Nephron progenitor cell (in vitro differentiated cells): ENCODE measurements around the gene GRM8.

Experiments
- DNase-seq: peaks from one replicate; pipeline ENCODE4 v3.0.0; 2021
- H3K27ac Mint-ChIP-seq: 2 replicates; pipeline ENCODE4 v1.8.0; 2021; ENCODE audit warnings: mild to moderate bottlenecking, moderate library complexity, mixed read lengths
- H3K27me3 Mint-ChIP-seq: 2 replicates; pipeline ENCODE4 v1.8.0; 2021; ENCODE audit warnings: mild to moderate bottlenecking, low read depth, mixed read lengths; ENCODE audit not compliant: poor library complexity
- H3K36me3 Mint-ChIP-seq: 2 replicates; pipeline ENCODE4 v1.8.0; 2021; ENCODE audit warnings: low read depth, mixed read lengths
- H3K4me1 Mint-ChIP-seq: 2 replicates; pipeline ENCODE4 v1.8.0; 2021; ENCODE audit warnings: mixed read lengths
- H3K4me3 Mint-ChIP-seq: 2 replicates; pipeline ENCODE4 v1.8.0; 2021; ENCODE audit warnings: mild to moderate bottlenecking, moderate library complexity, mixed read lengths
- H3K9me3 Mint-ChIP-seq: 2 replicates; pipeline ENCODE4 v1.8.0; 2021; ENCODE audit warnings: mild to moderate bottlenecking, moderate library complexity, mixed read lengths
- CTCF ChIP-seq: fragments of 200-600 bp; sonication (generic); IDR thresholded peaks from 2 replicates; pipeline ENCODE4 v1.5.0; 2021; ENCODE audit warnings: antibody characterized with exemption

Gene GRM8

DNA sequence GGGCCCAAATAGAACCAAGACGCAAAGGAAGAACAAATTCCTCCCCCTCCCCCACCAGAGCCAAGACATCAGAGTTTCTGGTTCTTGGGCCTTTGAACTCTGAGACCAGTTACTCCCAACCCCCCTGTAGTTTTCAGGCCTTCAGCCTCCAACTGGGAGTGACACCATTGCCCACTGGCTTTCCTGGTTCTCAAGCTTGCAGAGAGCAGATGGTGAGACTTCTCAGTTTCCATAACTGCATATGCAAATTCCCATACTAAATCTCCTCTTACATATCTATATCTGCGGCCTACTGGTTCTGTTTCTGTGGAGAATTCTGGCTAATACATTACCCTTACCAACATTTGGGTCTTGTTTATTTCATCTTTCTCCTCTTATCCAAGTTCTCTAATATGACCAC is 762.9 kb downstream of the GRM8 start:
- H3K9me3 Mint-ChIP-seq, result no peaks in the 10 kb centered on the region
- no peak overlapping the region for H3K4me3 Mint-ChIP-seq
- no peak for TF ChIP-seq CTCF
- peak overlapping the region; percentile 35 for H3K27ac Mint-ChIP-seq
- H3K27me3 Mint-ChIP-seq, result no peaks in the 10 kb centered on the region
- no peaks in the 10 kb centered on the region for H3K36me3 Mint-ChIP-seq
- no peak for DNase-seq
- no peaks in the 10 kb centered on the region for H3K4me1 Mint-ChIP-seq

DNA sequence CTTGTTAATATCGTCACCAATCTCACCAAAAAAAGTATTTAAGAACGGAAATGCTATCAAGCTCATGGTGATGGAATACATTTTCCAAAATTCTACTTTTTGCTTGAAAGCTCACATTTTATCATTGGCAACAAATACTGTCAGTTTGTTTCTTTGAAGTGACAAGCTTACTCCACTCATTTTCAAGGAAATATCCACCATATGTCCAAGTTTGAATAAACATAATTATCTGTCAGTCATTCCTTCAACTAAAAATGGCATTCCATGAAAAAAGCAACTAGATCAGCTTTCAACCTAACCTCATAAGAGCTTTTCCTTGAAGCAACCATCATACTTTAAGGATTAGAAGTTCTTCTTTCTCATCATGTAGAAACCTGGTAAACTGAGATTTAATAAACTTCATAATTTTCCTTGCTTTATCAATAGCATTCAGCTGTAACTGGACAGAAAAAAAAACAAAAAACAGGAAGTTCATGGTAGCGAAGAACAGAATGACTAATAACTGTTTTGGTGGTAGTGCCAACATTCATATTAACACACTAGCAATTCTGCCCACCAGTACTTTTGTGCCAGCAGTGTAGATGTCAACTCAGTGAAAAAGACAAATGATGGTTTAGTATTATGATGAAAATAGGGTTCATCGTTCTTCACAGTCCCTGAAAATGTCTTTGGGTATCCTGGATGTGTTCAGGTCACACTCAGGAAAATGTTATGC is 764.9 kb downstream of the GRM8 start:
- Mint-ChIP-seq H3K36me3 (no peaks in the 10 kb centered on the region), H3K9me3 (no peaks in the 10 kb centered on the region), H3K27me3 (no peaks in the 10 kb centered on the region), H3K4me3 (no peak overlapping the region), H3K27ac (no peak overlapping the region), H3K4me1 (no peaks in the 10 kb centered on the region)
- DNase-seq, result no peak
- TF ChIP-seq CTCF, result no peak

DNA sequence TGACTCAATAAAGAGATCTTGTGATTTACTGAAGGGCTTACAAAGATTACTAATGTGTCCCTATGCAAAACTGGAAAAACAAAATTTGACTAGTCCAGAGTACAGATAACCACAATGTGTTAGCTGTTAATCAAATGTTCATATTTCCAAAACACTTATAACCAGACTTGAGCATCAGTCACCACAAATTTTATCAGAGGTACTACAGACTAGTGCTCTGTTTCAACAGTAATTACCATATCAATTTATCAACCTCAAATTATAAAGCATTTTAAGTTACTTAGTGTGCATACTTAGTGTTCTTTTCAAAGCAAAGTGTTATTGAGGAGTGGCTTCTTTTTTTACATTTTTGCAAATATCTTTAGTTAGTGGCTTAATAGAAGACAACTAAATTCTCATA is 765.9 kb downstream of the GRM8 start:
- no peak overlapping the region for H3K27ac Mint-ChIP-seq
- H3K27me3 Mint-ChIP-seq, result no peaks in the 10 kb centered on the region
- no peak overlapping the region for H3K4me3 Mint-ChIP-seq

DNA sequence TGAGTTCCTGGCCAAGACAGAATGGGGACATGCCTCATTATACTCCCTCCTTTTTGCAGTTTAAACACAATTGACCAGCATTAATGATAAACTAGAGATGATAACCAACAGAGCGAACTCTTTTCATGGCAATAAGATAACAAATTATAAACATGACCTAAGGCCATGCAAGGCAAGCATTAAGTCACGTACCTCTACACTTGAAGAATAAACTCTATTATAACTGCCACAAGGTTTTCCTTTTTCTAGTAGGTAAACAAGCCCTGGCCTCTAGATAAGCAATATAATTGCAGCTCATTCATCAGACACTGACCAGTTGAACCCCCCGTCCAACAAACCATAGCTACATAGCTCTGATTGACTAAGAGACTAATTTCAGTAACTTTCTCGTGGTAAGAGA is 767.0 kb downstream of the GRM8 start:
- H3K4me1 Mint-ChIP-seq, result no peaks in the 10 kb centered on the region
- DNase-seq, result no peak
- H3K9me3 Mint-ChIP-seq, result no peaks in the 10 kb centered on the region
- no peak for TF ChIP-seq CTCF
- no peak overlapping the region for H3K4me3 Mint-ChIP-seq
- H3K27ac Mint-ChIP-seq, result no peak overlapping the region
- no peaks in the 10 kb centered on the region for H3K36me3 Mint-ChIP-seq
- no peaks in the 10 kb centered on the region for H3K27me3 Mint-ChIP-seq

More for the DNA sequence above, 765.9 kb downstream of the GRM8 start:
- no peak for DNase-seq
- H3K9me3 Mint-ChIP-seq, result no peaks in the 10 kb centered on the region
- no peak for TF ChIP-seq CTCF
- no peaks in the 10 kb centered on the region for H3K4me1 Mint-ChIP-seq
- H3K36me3 Mint-ChIP-seq, result no peaks in the 10 kb centered on the region

- Mint-ChIP-seq H3K9me3 (no peaks in the 10 kb centered on the region), H3K27me3 (no peaks in the 10 kb centered on the region), H3K4me1 (no peaks in the 10 kb centered on the region), H3K27ac (no peak overlapping the region), H3K36me3 (no peaks in the 10 kb centered on the region), H3K4me3 (no peak overlapping the region)
- no peak for TF ChIP-seq CTCF
- no peak for DNase-seq
These were observed 768.8 kb downstream of the GRM8 start for GRCh38 chr7:126483972-126484371.

DNA sequence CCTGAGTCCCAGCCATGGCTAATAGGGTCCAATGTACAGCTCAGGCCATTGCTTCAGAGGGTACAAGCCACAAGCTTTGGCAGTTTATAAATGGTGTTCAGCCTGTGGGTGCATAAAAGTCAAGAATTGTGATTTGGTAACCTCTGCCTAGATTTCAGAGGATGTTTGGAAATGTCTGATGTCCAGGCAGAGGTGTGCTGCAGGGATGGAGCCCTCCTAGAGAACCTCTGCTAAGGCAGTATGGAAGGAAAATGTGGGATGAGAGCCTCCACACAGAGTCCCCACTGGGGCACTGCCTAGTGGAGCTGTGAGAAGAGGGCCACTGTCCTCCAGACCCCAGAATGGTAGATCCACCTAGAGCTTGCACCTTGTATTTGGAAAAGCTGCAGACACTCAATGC is 779.9 kb downstream of the GRM8 start:
- H3K27me3 Mint-ChIP-seq, result no peaks in the 10 kb centered on the region
- H3K4me3 Mint-ChIP-seq, result no peak overlapping the region
- H3K9me3 Mint-ChIP-seq, result peaks cover 40% of the 10 kb centered on the region
- DNase-seq, result no peak
- TF ChIP-seq CTCF, result no peak
- no peaks in the 10 kb centered on the region for H3K4me1 Mint-ChIP-seq
- no peak overlapping the region for H3K27ac Mint-ChIP-seq
- no peaks in the 10 kb centered on the region for H3K36me3 Mint-ChIP-seq
